GM19438 (cell line): Measurements from ENCODE around the gene TSPAN15.

ENCODE experiments used
- ATAC-seq: cut with Tn5 transposase; IDR thresholded peaks from one replicate; pipeline ENCODE4 v1.9.1; 2021; ENCODE audit warnings: low read depth; ENCODE audit not compliant: unreplicated experiment

Gene TSPAN15

GRCh38 chr10:69451209-69451783 lies at the start of gene TSPAN15:
TSPAN15 (plus strand) TSS chr10:69451465; CDS start chr10:69451595, 130 bp downstream.
- peak; percentile 86 for ATAC-seq

DNA sequence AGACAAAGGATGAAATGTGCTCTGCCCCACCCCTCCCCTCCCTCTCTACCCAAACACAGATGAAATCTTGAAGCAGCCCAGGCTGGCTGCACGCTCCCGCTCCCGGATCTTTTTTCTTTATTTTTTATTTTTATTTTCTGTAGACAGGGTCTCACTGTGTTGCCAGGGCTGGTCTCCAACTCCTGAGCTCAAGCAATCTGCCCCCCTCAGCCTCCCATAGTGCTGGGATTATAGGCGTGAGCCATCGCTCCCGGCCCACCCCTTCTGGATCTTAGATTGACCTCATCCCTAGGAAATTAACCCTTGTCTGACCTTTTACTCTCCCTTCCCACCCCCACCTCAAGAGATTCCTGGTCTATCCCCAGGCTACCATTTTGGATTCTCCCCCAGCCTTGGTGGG lies 48.9 kb upstream of the TSPAN15 start:
- ATAC-seq = no peak

DNA sequence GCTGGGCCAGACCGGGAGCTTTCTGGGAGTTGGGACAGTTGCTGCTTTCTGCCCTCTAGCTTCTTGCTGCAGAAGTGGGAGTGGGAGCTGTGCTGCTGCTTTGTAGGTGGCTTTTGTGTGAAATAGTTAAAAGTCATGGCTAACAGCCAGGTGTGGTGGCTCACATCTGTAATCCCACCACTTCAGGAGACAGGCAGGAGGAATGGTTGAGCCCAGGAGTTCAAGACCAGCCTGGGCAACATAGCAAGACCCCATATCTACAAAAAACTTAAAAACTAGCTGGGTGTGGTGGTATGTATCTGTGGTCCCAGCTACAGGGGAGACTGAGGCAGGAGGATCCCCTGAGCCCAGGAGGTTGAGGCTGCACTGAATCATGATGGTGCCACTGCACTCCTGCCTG lies 48.2 kb upstream of the TSPAN15 start:
- no peak for ATAC-seq

DNA sequence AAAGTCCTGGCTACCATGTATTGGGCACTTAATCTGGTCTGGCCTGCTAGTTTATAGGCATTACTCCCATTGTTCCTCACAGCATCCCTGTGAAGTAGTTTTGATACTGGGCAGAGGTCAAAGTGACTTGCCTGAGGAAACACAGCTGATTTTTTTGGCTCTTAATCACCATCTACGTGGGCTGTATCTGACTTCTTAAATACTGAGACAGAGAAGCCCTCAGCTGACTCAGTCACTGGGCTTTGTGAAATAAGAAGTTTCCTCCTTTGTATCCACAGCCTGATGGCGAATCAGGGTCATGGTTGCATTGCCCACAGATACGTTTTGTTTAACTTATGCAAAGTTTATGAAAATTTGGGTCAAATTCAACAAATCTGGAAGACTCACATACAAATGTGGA lies 47.7 kb upstream of the TSPAN15 start:
- ATAC-seq = no peak

DNA sequence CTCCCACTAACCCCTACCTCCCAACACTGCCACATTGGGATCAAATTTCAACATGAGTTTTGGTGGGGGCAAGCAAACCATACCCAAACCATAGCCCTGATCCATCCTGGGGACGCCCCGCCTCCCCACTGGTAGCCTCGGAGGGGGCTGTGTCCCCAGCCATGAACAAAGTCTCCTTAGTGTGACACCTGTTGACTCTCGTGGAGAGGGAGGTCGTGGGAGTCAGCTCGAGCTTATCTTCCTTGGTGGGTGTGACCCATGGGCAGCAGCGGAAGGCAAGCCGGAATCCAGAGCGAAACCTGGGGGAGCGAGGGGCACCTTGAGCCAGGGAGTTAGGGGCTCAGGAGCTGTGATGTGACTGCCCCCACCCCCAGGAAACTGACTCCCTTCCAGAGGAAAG lies 46.5 kb upstream of the TSPAN15 start:
- ATAC-seq = no peak

DNA sequence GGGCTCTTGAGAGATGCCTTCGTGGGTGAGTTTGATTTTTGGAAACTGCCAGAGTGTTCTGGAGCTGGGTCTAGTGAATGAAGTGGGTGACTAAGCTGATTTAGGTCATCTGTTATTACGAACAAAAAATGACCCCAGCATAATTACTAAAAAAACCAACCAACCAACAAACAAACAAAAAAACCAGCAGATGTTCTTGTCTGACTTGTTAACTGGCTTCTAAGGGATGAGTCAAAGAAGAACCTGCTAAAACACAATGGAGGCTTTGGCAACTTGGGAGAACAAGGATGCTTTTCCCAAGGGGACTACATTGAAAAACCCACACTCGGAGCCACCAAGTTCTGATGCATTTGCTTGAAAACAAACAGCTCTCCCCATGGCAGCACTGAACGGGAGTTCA lies 46.0 kb upstream of the TSPAN15 start:
- no peak for ATAC-seq

GRCh38 chr10:69406302-69406811 lies 44.9 kb upstream of the TSPAN15 start:
- no peak for ATAC-seq

DNA sequence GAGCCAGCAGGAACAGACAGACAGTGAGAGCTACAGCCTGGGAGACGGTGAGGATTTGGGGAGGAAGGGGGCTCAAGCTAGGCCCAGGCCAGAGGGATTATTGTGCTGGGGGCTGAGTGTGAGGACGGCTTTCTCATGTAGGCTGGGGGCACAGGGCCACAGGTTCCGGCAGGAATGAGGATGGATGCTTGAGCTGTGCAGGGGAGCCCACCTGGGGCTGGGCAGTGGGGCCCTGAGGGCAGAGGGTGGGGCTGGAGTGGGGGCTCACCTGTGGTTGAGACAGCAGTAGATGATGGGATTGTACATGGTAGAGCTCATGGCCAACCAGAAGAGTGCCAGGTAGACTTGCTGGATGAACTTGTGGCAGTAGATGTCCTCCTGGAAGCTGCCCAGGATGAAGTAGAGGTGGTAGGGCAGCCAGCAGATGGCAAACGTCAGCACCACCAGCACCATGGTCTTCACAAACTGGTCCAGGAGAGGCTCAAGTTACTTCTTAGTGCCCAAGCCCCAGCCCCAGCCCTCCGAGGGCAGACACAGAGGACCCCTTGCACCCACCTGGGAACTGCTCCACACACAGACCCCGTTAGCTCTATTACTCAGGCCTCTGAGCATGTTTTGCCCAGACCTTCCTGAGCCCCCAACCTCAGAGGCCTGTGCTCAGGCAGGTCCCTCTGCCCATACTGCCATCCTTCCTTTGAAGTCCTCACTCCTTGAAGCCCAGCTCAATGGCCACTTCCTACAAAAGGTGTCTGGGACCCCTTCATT lies 44.3 kb upstream of the TSPAN15 start:
- no peak for ATAC-seq

- ATAC-seq = no peak
These were observed 43.5 kb upstream of the TSPAN15 start for GRCh38 chr10:69407621-69408301.

- peak; percentile 77 for ATAC-seq
These were observed 42.7 kb upstream of the TSPAN15 start for GRCh38 chr10:69408318-69409175.

GRCh38 chr10:69409176-69409495 lies 42.1 kb upstream of the TSPAN15 start:
- ATAC-seq = no peak

GRCh38 chr10:69409968-69410367 lies 41.3 kb upstream of the TSPAN15 start:
- no peak for ATAC-seq

DNA sequence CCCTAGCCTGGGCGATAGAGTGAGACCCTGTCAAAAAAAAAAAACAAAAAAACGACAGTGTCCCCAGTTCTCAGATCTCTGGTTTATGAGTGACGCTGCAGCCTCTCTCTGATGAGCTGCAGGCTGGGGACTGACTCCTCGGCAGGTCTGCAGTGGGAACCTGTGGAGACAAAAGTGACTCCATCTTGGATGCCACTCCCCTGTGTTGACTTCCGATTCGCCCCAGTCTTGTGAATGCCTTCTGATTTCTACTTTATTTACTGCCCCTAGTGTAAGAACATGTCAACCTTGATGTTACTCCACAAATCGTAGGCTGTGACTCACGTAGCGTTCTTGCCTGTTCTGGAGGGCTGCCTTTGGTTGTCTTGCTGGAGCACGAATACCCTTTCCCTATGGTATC lies 40.8 kb upstream of the TSPAN15 start:
- no peak for ATAC-seq

DNA sequence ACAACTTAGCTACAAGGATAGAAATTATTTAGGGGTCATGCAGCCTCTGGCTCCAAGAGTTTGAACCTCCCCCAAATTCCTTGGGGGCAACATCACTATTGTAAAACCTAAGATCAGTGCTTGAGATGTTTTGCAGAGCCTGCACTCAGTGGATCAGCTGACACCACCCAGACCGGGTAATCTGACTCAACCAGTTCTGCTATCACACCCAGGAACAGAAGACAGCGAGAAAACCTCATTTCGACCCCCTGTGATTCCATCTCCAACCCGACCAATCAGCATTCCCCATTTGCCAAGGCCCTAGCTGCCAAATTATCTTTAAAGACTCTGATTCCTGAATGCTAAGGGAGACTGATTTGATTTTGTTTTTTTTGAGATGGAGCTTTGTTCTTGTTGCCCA lies 39.8 kb upstream of the TSPAN15 start:
- ATAC-seq = no peak

GRCh38 chr10:69412232-69412790 lies 39.0 kb upstream of the TSPAN15 start:
- ATAC-seq = no peak

GRCh38 chr10:69413221-69413865 lies 37.9 kb upstream of the TSPAN15 start:
- no peak for ATAC-seq

- no peak for ATAC-seq
These were observed 36.9 kb upstream of the TSPAN15 start for GRCh38 chr10:69414036-69415018.

- no peak for ATAC-seq
These were observed 36.2 kb upstream of the TSPAN15 start for GRCh38 chr10:69415049-69415448.

GRCh38 chr10:69415951-69416350 lies 35.3 kb upstream of the TSPAN15 start:
- no peak for ATAC-seq
